Measurements from ENCODE around the gene RASEF.

GRCh38 chr9:82968388-82968787 lies 94.6 kb downstream of the RASEF start:
- no peak for TF ChIP-seq CTCF (IDR thresholded peaks at IDR 0.05)
- no peak for TF ChIP-seq POLR2A (IDR thresholded peaks at IDR 0.05)
